Kidney capillary endothelial cell (primary cell): ENCODE measurements around the gene FRMD3.
"Not testable (repeated sequence)": the region's sequence is repeated elsewhere in the genome, so short reads cannot be mapped to it uniquely, and the experiment has no call there.

ENCODE experiments used
- DNase-seq: peaks from one replicate; pipeline ENCODE4 v3.0.0-alpha.2; 2018; ENCODE audit warnings: low spot score

FRMD3 gene

GRCh38 chr9:83521411-83521810, 16.8 kb downstream of the FRMD3 start:
- DNase-seq = no peak

- no peak for DNase-seq
These were observed 17.2 kb downstream of the FRMD3 start for GRCh38 chr9:83521011-83521410.

- no peak for DNase-seq
These were observed 17.9 kb downstream of the FRMD3 start for GRCh38 chr9:83520292-83520691.

- DNase-seq = not testable (repeated sequence)
These were observed 20.2 kb downstream of the FRMD3 start for GRCh38 chr9:83517980-83518379.

- DNase-seq = no peak
These were observed 23.4 kb downstream of the FRMD3 start for GRCh38 chr9:83514767-83515166.

- DNase-seq = no peak
These were observed 25.6 kb downstream of the FRMD3 start for GRCh38 chr9:83512621-83513020.

GRCh38 chr9:83511051-83511450, 27.1 kb downstream of the FRMD3 start:
- DNase-seq = peak; percentile 93

GRCh38 chr9:83509402-83509801, 28.8 kb downstream of the FRMD3 start:
- no peak for DNase-seq

GRCh38 chr9:83508067-83508466, 30.1 kb downstream of the FRMD3 start:
- DNase-seq = peak; percentile 42

- no peak for DNase-seq
These were observed 32.9 kb downstream of the FRMD3 start for GRCh38 chr9:83505282-83505681.

GRCh38 chr9:83503866-83504265, 34.3 kb downstream of the FRMD3 start:
- no peak for DNase-seq

GRCh38 chr9:83501565-83501964, 36.6 kb downstream of the FRMD3 start:
- DNase-seq = no peak

- DNase-seq = no peak
These were observed 40.8 kb downstream of the FRMD3 start for GRCh38 chr9:83497441-83497840.

- no peak for DNase-seq
These were observed 46.2 kb downstream of the FRMD3 start for GRCh38 chr9:83491995-83492394.

GRCh38 chr9:83491413-83491812, 46.8 kb downstream of the FRMD3 start:
- no peak for DNase-seq

GRCh38 chr9:83489961-83490360, 48.2 kb downstream of the FRMD3 start:
- no peak for DNase-seq

GRCh38 chr9:83484990-83485389, 53.2 kb downstream of the FRMD3 start:
- DNase-seq = no peak

GRCh38 chr9:83483223-83483622, 55.0 kb downstream of the FRMD3 start:
- DNase-seq = no peak

GRCh38 chr9:83479765-83480164, 58.4 kb downstream of the FRMD3 start:
- DNase-seq = no peak

- DNase-seq = no peak
These were observed 60.6 kb downstream of the FRMD3 start for GRCh38 chr9:83477571-83477970.

GRCh38 chr9:83477120-83477519, 61.1 kb downstream of the FRMD3 start:
- no peak for DNase-seq

- DNase-seq = no peak
These were observed 61.7 kb downstream of the FRMD3 start for GRCh38 chr9:83476513-83476912.

- DNase-seq = no peak
These were observed 62.5 kb downstream of the FRMD3 start for GRCh38 chr9:83475741-83476140.

- no peak for DNase-seq
These were observed 63.6 kb downstream of the FRMD3 start for GRCh38 chr9:83474631-83475030.

- no peak for DNase-seq
These were observed 64.7 kb downstream of the FRMD3 start for GRCh38 chr9:83473488-83473971.
